Measurements from ENCODE around the gene SORT1. TPM values are rescaled to one million over a fixed set of nuclear protein-coding genes. Genes with fewer than 3 reads are reported as not detected.

The SORT1 gene
- polyA plus RNA-seq, 1 experiment: 38.6 TPM

- TF ChIP-seq CTCF (IDR thresholded peaks at IDR 0.05; ENCODE audit: insufficient read depth, low read depth, low read length): no peak
- DNase-seq (ENCODE audit: low read depth): no peak
These were observed 26.4 kb downstream of the SORT1 start for GRCh38 chr1:109371341-109371739.

GRCh38 chr1:109370712-109371340 lies 26.9 kb downstream of the SORT1 start:
- ChIA-PET CTCF (interaction anchor here (0.8 to 2.5 kb wide), 5 partner anchors 19 to 162 kb away, joined by 3 to 7 read pairs (median 3); partner anchors contain the start of gene CYB561D1), POLR2A (no interaction called here)
- DNase-seq (ENCODE audit: low read depth): peak; percentile 65
- Histone ChIP-seq H3K4me3 (ENCODE audit: low read depth, low read length) (peak overlapping the region; percentile 11), H3K27me3 (ENCODE audit: control insufficient read depth, insufficient read depth, low read length) (no peaks in the 10 kb centered on the region), H3K36me3 (ENCODE audit: control insufficient read depth, insufficient read depth, low read length) (no peaks in the 10 kb centered on the region)
- TF ChIP-seq CTCF (IDR thresholded peaks at IDR 0.05; ENCODE audit: insufficient read depth, low read depth, low read length): no peak

More at GRCh38 chr1:109371341-109371739, 26.4 kb downstream of the SORT1 start:
- Histone ChIP-seq H3K4me3 (ENCODE audit: low read depth, low read length) (peak overlapping the region; percentile 11), H3K27me3 (ENCODE audit: control insufficient read depth, insufficient read depth, low read length) (no peaks in the 10 kb centered on the region), H3K36me3 (ENCODE audit: control insufficient read depth, insufficient read depth, low read length) (no peaks in the 10 kb centered on the region)
- ChIA-PET POLR2A (no interaction called here), CTCF (interaction anchor here (1.0 to 2.5 kb wide), 3 partner anchors 18 to 161 kb away, joined by 3 to 7 read pairs (median 3); no protein-coding TSS in a partner anchor)

- DNase-seq (ENCODE audit: low read depth): no peak
- CTCF ChIA-PET: no interaction called here
- Histone ChIP-seq H3K4me3 (ENCODE audit: low read depth, low read length) (no peak overlapping the region), H3K27me3 (ENCODE audit: control insufficient read depth, insufficient read depth, low read length) (no peaks in the 10 kb centered on the region), H3K36me3 (ENCODE audit: control insufficient read depth, insufficient read depth, low read length) (no peaks in the 10 kb centered on the region)
- no peak for TF ChIP-seq CTCF (IDR thresholded peaks at IDR 0.05; ENCODE audit: insufficient read depth, low read depth, low read length)
- POLR2A ChIA-PET: interaction anchor here (0.6 kb wide), 1 partner anchor 9 kb away, joined by 3 read pairs; no protein-coding TSS in a partner anchor
These were observed 28.5 kb downstream of the SORT1 start for GRCh38 chr1:109369167-109369746.

DNA sequence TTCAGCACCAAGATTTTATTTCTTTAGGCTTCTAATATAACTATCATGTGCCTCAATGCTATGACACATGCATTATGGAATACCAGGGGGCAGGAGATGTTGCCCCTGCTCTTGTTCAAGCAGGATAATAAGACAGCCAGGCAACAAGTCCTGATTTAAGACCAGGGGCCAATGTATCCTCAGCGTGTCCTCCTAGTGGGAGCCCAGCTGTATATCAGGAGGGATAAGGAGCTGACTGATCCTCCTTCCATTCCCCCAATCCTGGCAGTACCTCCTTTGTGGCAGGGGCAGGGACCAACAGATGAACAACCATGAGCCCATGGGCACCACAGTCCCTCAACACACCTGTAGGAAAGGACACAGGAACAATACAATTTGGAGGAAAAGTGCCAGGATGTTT lies 29.3 kb downstream of the SORT1 start:
- ChIA-PET CTCF (no interaction called here), POLR2A (interaction anchor here (0.6 kb wide), 1 partner anchor 8 kb away, joined by 3 read pairs; no protein-coding TSS in a partner anchor)
- Histone ChIP-seq H3K36me3 (ENCODE audit: control insufficient read depth, insufficient read depth, low read length) (no peaks in the 10 kb centered on the region), H3K4me3 (ENCODE audit: low read depth, low read length) (no peak overlapping the region), H3K27me3 (ENCODE audit: control insufficient read depth, insufficient read depth, low read length) (no peaks in the 10 kb centered on the region)
- no peak for DNase-seq (ENCODE audit: low read depth)
- no peak for TF ChIP-seq CTCF (IDR thresholded peaks at IDR 0.05; ENCODE audit: insufficient read depth, low read depth, low read length)

DNA sequence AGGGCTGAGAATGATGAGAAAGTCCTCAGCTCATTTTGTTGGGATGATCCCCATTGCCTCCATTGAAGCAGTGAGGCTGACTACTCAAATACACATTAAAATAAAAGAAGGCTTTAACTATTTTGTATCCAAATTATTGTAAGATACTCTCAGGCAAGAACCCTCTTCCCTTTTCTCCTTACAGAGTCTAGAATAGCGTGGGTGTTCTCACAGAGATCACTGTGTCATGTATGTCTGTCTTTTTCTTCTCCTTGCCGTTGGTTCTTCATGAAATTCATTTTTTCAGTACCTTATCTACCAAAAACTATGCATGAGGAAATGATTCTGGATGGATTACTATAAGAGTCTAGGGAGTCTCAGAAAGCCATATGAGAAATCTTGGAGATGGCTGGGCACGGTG lies 30.1 kb downstream of the SORT1 start:
- DNase-seq (ENCODE audit: low read depth): no peak
- Histone ChIP-seq H3K27me3 (ENCODE audit: control insufficient read depth, insufficient read depth, low read length) (no peaks in the 10 kb centered on the region), H3K4me3 (ENCODE audit: low read depth, low read length) (no peak overlapping the region), H3K36me3 (ENCODE audit: control insufficient read depth, insufficient read depth, low read length) (no peaks in the 10 kb centered on the region)
- ChIA-PET POLR2A (no interaction called here), CTCF (no interaction called here)
- no peak for TF ChIP-seq CTCF (IDR thresholded peaks at IDR 0.05; ENCODE audit: insufficient read depth, low read depth, low read length)

Measured in BJ (cell line).